ENCODE data around the gene TEKT3. TPM values are rescaled to one million over a fixed set of nuclear protein-coding genes. Genes with fewer than 3 reads are reported as not detected.

The TEKT3 gene
- total and polyA plus RNA-seq, 2 experiments from 2014 or later, result 0.12 TPM; not detected in 1

- no peak overlapping the region for H3K4me3 ChIP-seq
- no peak overlapping the region for H3K27ac ChIP-seq
- TF ChIP-seq CTCF (IDR thresholded peaks at IDR 0.05; ENCODE audit: low read depth, low read length), result no peak
- H3K36me3 ChIP-seq, result no peaks in the 10 kb centered on the region
- peaks cover 12% of the 10 kb centered on the region for H3K4me1 ChIP-seq (ENCODE audit: low read depth)
- peaks cover 17% of the 10 kb centered on the region for H3K27me3 ChIP-seq
- DNase-seq (ENCODE audit: low read depth in 1 of 2, low spot score in 1 of 2), result no peak
- H3K9me3 ChIP-seq (ENCODE audit: low read depth), result no peaks in the 10 kb centered on the region
Measured at GRCh38 chr17:15257796-15258512, 83.4 kb downstream of the TEKT3 start.

- Histone ChIP-seq H3K4me1 (ENCODE audit: low read depth) (peaks cover 12% of the 10 kb centered on the region), H3K4me3 (no peak overlapping the region), H3K36me3 (no peaks in the 10 kb centered on the region), H3K27me3 (peaks cover 11% of the 10 kb centered on the region), H3K9me3 (ENCODE audit: low read depth) (no peaks in the 10 kb centered on the region), H3K27ac (no peak overlapping the region)
- DNase-seq (ENCODE audit: low read depth in 1 of 2, low spot score in 1 of 2), result peak; percentile 74 to 86
- peak; percentile 90 for TF ChIP-seq CTCF (IDR thresholded peaks at IDR 0.05; ENCODE audit: low read depth, low read length)
Measured at GRCh38 chr17:15257258-15257788, 84.1 kb downstream of the TEKT3 start.

DNA sequence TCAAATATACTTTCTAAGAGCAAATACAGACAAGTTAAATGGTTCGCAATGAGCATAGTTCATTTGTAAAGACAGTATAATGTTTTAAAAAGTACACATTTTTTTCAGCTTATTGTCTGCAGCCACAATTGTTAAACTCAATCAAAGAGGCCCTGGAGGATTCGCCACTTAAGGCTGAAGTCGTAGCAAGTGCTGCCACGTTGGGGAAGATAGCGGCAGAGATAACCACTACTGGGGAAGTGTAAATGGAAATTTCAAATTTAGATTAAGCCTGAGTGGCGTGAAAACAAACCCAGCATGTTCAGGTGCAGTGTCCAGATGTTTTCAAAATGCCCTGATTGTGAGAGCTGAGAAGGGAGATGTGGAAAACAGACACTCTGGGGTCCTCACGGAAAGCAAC, 84.7 kb downstream of the TEKT3 start:
- Histone ChIP-seq H3K9me3 (ENCODE audit: low read depth) (no peaks in the 10 kb centered on the region), H3K36me3 (no peaks in the 10 kb centered on the region), H3K4me3 (no peak overlapping the region), H3K27ac (no peak overlapping the region), H3K27me3 (peaks cover 4% of the 10 kb centered on the region), H3K4me1 (ENCODE audit: low read depth) (peaks cover 12% of the 10 kb centered on the region)
- DNase-seq (ENCODE audit: low read depth in 1 of 2, low spot score in 1 of 2), result peak in 1 of 2 donors; percentile 14
- no peak for TF ChIP-seq CTCF (IDR thresholded peaks at IDR 0.05; ENCODE audit: low read depth, low read length)

DNA sequence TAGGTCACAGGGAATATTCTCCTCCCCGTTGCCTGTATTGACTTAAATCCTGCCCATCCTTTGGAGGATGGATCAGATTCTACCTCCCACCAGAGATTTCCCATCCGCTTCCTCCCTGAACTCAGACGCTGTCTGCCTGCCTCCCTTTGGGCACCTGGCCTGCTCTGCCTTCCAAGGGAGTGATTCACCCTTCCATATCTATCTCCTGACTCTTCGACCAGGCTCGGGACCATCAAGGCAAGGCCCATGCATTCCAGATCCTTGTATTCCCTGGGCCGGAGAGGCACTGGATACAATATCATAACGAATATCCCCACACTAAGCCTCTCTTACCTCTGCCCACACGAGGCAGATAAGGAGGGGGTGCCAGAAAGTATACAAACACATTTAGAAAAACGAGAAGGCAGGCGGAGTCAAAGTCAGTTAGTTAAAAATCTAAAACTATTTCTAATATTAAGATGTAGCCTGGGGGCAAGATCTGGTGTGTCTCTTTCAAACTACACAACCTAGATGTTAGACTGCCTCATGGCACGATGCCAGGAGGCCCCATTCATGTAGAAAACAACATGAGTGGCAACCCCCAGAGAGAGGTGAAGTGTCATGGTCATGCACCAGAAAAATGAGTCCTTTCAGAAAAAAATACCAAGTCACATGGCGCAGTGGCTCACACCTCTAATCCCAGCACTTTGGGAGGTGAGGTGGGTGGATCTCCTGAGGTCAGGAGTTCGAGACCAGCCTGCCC, 85.5 kb downstream of the TEKT3 start:
- Histone ChIP-seq H3K4me1 (ENCODE audit: low read depth) (peaks cover 12% of the 10 kb centered on the region), H3K36me3 (no peaks in the 10 kb centered on the region), H3K27me3 (no peaks in the 10 kb centered on the region), H3K9me3 (ENCODE audit: low read depth) (no peaks in the 10 kb centered on the region), H3K4me3 (no peak overlapping the region), H3K27ac (no peak overlapping the region)
- no peak for TF ChIP-seq CTCF (IDR thresholded peaks at IDR 0.05; ENCODE audit: low read depth, low read length)
- peak in 1 of 2 donors; percentile 40 for DNase-seq (ENCODE audit: low read depth in 1 of 2, low spot score in 1 of 2)

Other genes starting within 250 kb of the TEKT3 start
- 13.9 and 22.4 TPM in 2 replicates for gene PMP22, start 76.3 kb downstream of the TEKT3 start, total RNA-seq
- gene PMP22, start 76.3 kb downstream of the TEKT3 start, polyA plus RNA-seq, result 33.7 and 43.0 TPM in 2 replicates
- gene CDRT4, start 126.0 kb upstream of the TEKT3 start, total RNA-seq, result 4.8 and 14.4 TPM in 2 replicates
- 5.6 and 6.0 TPM in 2 replicates for gene CDRT4, start 126.0 kb upstream of the TEKT3 start, polyA plus RNA-seq
- 20.8 and 33.4 TPM in 2 replicates for gene TVP23C, start 221.9 kb upstream of the TEKT3 start, total RNA-seq
- gene TVP23C, start 221.9 kb upstream of the TEKT3 start, polyA plus RNA-seq, result 7.4 and 11.3 TPM in 2 replicates